T-cell (primary cell): Measurements from ENCODE around the gene TNRC6B. TPM values are rescaled to one million over a fixed set of nuclear protein-coding genes. Genes with fewer than 3 reads are reported as not detected.
"Not testable (repeated sequence)": the region's sequence is repeated elsewhere in the genome, so short reads cannot be mapped to it uniquely, and the experiment has no call there.

Experiments used
- ATAC-seq, 4 experiments: fragments of 200-7000 bp in 3 of 4; fragments of 150-1000 bp in 1 of 4; cut with Tn5 transposase; replicated peaks in 1 of 4; 1 replicate in 3 of 4; 2 replicates in 1 of 4; pipeline ENCODE4 v1.10.0; 2021; ENCODE audit warnings: moderate library complexity in 3 of 4, mild to moderate bottlenecking in 2 of 4, moderate number of reproducible peaks in 1 of 4
- CTCF ChIA-PET, 2 donors: fragments of 300-600 bp; sonication (Branson Sonifier 250); formaldehyde crosslinking; loops; one replicate each; lab custom pipeline; 2022; ENCODE audit warnings: antibody characterized with exemption in 2 of 2; lab: Charles Lee
- POLR2A ChIA-PET, 2 donors: fragments of 300-600 bp; sonication (Branson Sonifier 250); formaldehyde crosslinking; loops; one replicate each; lab custom pipeline; 2022; ENCODE audit warnings: antibody characterized with exemption in 2 of 2; lab: Charles Lee
- DNase-seq, 35 experiments: peaks; one replicate each; pipeline versions ENCODE4 v3.0.0 to v3.0.0-alpha.2; 2013 to 2023
- H3K27ac ChIP-seq: one replicate; pipeline ENCODE4 v1.5.1; 2013; ENCODE audit warnings: low read length
- H3K27me3 ChIP-seq, 2 experiments: replicated peaks in 1 of 2; 1 replicate in 1 of 2; 2 replicates in 1 of 2; pipeline versions ENCODE4 v1.6.1 to v1.7.0; 2013; ENCODE audit warnings: low read length in 1 of 2, mixed read lengths in 1 of 2; ENCODE audit not compliant: control insufficient read depth in 2 of 2, insufficient read depth in 2 of 2; ENCODE audit errors: extremely low read depth in 1 of 2
- H3K36me3 ChIP-seq, 2 donors: 1 replicate in 1 of 2; 2 replicates in 1 of 2; pipeline versions ENCODE4 v1.6.1 to v1.7.0; 2013; ENCODE audit warnings: low read length in 1 of 2; ENCODE audit not compliant: control insufficient read depth in 2 of 2, insufficient read depth in 1 of 2; ENCODE audit errors: extremely low read depth in 1 of 2
- H3K4me1 ChIP-seq, 2 experiments: 1 replicate in 1 of 2; 2 replicates in 1 of 2; pipeline versions ENCODE4 v1.6.1 to v1.7.0; 2013; ENCODE audit warnings: low read length in 2 of 2, mixed read lengths in 1 of 2; ENCODE audit not compliant: insufficient read depth in 2 of 2, control insufficient read depth in 1 of 2; ENCODE audit errors: extremely low read depth in 1 of 2
- H3K4me3 ChIP-seq, 2 donors: 1 replicate in 1 of 2; 2 replicates in 1 of 2; pipeline versions ENCODE4 v1.5.1 to v1.7.0; 2013; ENCODE audit warnings: mild to moderate bottlenecking in 2 of 2, low read length in 1 of 2, moderate library complexity in 1 of 2; ENCODE audit not compliant: control insufficient read depth in 1 of 2; ENCODE audit errors: extremely low read depth in 1 of 2
- H3K9me3 ChIP-seq: 2 replicates; pipeline ENCODE4 v1.7.0; 2013
- H3K27ac Mint-ChIP-seq, 2 donors: one replicate each; pipeline ENCODE4 v1.8.0; 2020 to 2021; ENCODE audit warnings: mild to moderate bottlenecking in 2 of 2, mixed read lengths in 2 of 2
- H3K27me3 Mint-ChIP-seq, 2 donors: one replicate each; pipeline ENCODE4 v1.8.0; 2021 to 2022; ENCODE audit warnings: mixed read lengths in 2 of 2
- H3K36me3 Mint-ChIP-seq: one replicate; pipeline ENCODE4 v1.8.0; 2021; ENCODE audit warnings: mixed read lengths
- H3K4me1 Mint-ChIP-seq, 3 donors: one replicate each; pipeline ENCODE4 v1.8.0; 2020 to 2022; ENCODE audit warnings: mixed read lengths in 3 of 3, mild to moderate bottlenecking in 1 of 3
- H3K4me3 Mint-ChIP-seq, 3 donors: one replicate each; pipeline ENCODE4 v1.8.0; 2020 to 2022; ENCODE audit warnings: mild to moderate bottlenecking in 3 of 3, mixed read lengths in 3 of 3, moderate library complexity in 3 of 3
- H3K9me3 Mint-ChIP-seq, 3 donors: one replicate each; pipeline ENCODE4 v1.8.0; 2020 to 2022; ENCODE audit warnings: mixed read lengths in 3 of 3
- WGBS: methylation state at CpG from one replicate; pipeline ENCODE4 v1.1.5; 2013; ENCODE audit warnings: missing lambda C conversion rate; ENCODE audit not compliant: insufficient coverage; 5-methylcytosine and 5-hydroxymethylcytosine counted together
- total RNA-seq, 35 experiments: library from RNA in 6 of 35; stranded (reverse) in 6 of 35; fragments of 120-200 nt in 1 of 35; gene quantifications; one replicate each; pipeline versions ENCODE4 v1.2.1 to v1.2.4 and lab custom pipeline; 2013 to 2026

Gene TNRC6B
- total RNA-seq, 5 donors from 2014 or later (not counting 1 experiment from before 2014, with no cell fraction given), result 122 to 173 (median 143) TPM

DNA sequence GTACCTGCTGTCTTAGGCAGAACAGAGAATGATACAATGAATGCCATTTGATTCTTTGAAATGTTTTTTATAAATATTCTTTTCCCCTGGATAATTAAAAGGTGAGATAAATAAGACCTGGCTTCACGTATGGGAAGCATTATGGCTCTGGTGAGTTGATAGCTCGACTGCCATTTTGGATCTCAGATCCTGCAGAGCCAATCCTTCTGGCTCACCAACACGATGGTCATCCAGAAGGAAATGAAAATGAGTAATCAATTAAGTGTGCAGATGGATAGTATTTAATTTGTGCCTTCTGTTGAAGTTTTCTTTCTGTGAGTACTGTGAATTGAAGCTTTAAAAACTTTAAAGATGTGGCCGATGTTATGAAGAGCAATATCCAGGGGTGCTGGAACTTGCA, 2.7 kb downstream of the TNRC6B start:
- H3K4me3 Mint-ChIP-seq, result peak overlapping the region; percentile 62 to 86 (median 76)
- Histone ChIP-seq H3K4me1 (peaks cover 54 to 58% of the 10 kb centered on the region in 2 experiments), H3K4me3 (no peak overlapping the region), H3K27me3 (no peaks in the 10 kb centered on the region), H3K27ac (peak overlapping the region; percentile 32), H3K9me3 (no peaks in the 10 kb centered on the region), H3K36me3 (no peaks in the 10 kb centered on the region)
- ChIA-PET CTCF (interaction anchor here in 1 of 2 donors (0.8 to 1.7 kb wide), 3 partner anchors 11 to 136 kb away, joined by 3 to 5 read pairs (median 4); no protein-coding TSS in a partner anchor), POLR2A (interaction anchor here (0.5 to 0.6 kb wide), 2 partner anchors 35 to 639 kb away, joined by 3 read pairs; partner anchors contain the start of gene SLC25A17 (in 1 of the 2))
- ATAC-seq (no peak), DNase-seq (no peak)
- H3K4me1 Mint-ChIP-seq, result peaks cover 80 to 86% (median 84%) of the 10 kb centered on the region in 3 donors
- peak overlapping the region; percentile 66 to 70 for H3K27ac Mint-ChIP-seq
- peaks cover 9% of the 10 kb centered on the region for H3K36me3 Mint-ChIP-seq
- H3K27me3 Mint-ChIP-seq, result no peaks in the 10 kb centered on the region
- H3K9me3 Mint-ChIP-seq, result no peaks in the 10 kb centered on the region
- 80% methylated on average over 1 of the region's 4 CpGs for WGBS

DNA sequence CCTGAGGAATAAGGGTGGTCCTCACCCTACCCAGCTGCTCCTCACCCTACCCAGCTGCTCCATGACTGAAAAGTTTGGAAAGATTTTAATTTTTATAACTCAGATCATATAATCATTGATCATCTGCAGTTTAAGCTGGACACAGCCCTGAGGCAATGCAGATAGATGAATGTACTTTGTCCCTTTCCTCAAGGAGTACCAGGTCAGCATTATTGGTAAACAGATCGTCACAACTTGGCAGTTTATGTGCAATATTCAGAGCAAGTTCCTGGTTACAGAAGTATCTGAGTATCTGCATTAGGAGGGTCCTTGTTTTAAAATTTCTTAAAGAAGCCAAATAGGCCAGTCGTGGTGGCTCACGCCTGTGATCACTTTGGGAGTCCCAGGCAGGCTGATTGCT, 3.6 kb downstream of the TNRC6B start:
- Histone ChIP-seq H3K4me3 (no peak overlapping the region), H3K27me3 (no peaks in the 10 kb centered on the region), H3K27ac (no peak overlapping the region), H3K4me1 (peaks cover 52 to 59% of the 10 kb centered on the region in 2 experiments), H3K9me3 (no peaks in the 10 kb centered on the region), H3K36me3 (no peaks in the 10 kb centered on the region)
- Mint-ChIP-seq H3K27me3 (no peaks in the 10 kb centered on the region), H3K27ac (no peak overlapping the region), H3K4me3 (peak overlapping the region in 1 of 3 donors; percentile 6), H3K4me1 (peaks cover 81 to 86% (median 85%) of the 10 kb centered on the region in 3 donors), H3K36me3 (peaks cover 18% of the 10 kb centered on the region), H3K9me3 (no peaks in the 10 kb centered on the region)
- CTCF ChIA-PET, result interaction anchor here in 1 of 2 donors (1.6 kb wide), 1 partner anchor 10 kb away, joined by 4 read pairs; no protein-coding TSS in a partner anchor
- ATAC-seq (no peak), DNase-seq (no peak)
- WGBS, result no CpG with 5 or more reads among the region's 3 CpGs
- POLR2A ChIA-PET, result interaction anchor here (0.6 kb wide), 3 partner anchors 40 to 95 kb away, joined by 4 read pairs; no protein-coding TSS in a partner anchor

DNA sequence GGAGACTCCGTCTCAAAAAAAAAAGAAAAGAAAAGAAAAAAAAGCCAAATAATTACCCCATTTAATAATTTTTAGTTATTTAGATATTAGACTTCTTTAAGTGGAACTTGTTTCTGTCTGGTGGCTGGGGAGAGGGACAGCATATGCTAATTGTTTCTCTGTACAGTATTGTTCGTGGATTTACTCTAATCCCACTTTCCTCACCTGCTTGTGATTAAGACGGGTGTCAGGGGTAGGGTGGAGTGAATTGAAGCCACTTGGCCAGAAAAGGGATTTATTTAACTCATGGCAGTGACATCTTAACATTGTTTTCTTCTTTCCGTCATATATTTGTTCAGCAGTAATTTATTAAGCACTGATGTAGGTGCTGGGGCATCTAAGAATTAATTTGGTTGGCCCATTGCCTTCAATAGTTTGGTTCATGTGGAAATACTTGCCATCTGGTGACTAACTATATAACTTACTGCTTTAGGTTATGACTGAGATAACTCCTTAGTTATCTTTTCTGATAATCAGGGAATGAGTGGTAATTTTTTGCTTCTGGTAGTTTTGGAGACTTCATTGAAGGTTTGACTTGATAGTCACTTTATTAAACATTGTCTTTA, 4.6 kb downstream of the TNRC6B start:
- CTCF ChIA-PET, result no interaction called here
- peaks cover 74 to 79% (median 76%) of the 10 kb centered on the region in 3 donors for H3K4me1 Mint-ChIP-seq
- H3K4me3 Mint-ChIP-seq, result peak overlapping the region; percentile 52 to 65 (median 63)
- no peaks in the 10 kb centered on the region for H3K27me3 Mint-ChIP-seq
- WGBS, result no CpG with 5 or more reads among the region's 4 CpGs
- POLR2A ChIA-PET, result no interaction called here
- Histone ChIP-seq H3K4me3 (no peak overlapping the region), H3K9me3 (no peaks in the 10 kb centered on the region), H3K36me3 (no peaks in the 10 kb centered on the region), H3K27ac (peak overlapping the region; percentile 19), H3K4me1 (peaks cover 43 to 49% of the 10 kb centered on the region in 2 experiments), H3K27me3 (no peaks in the 10 kb centered on the region)
- H3K36me3 Mint-ChIP-seq, result peaks cover 18% of the 10 kb centered on the region
- ATAC-seq (no peak), DNase-seq (no peak)
- no peaks in the 10 kb centered on the region for H3K9me3 Mint-ChIP-seq
- H3K27ac Mint-ChIP-seq, result peak overlapping the region; percentile 81 to 88

GRCh38 chr22:40183029-40183581, 5.4 kb downstream of the TNRC6B start:
- DNase-seq, result peak in 9 of 35 experiments; percentile 1 to 38 (median 14)
- H3K36me3 Mint-ChIP-seq, result peaks cover 18% of the 10 kb centered on the region
- WGBS, result 34% methylated on average over 3 of the region's 9 CpGs
- Histone ChIP-seq H3K27me3 (no peaks in the 10 kb centered on the region), H3K4me3 (no peak overlapping the region), H3K27ac (peak overlapping the region; percentile 19), H3K9me3 (no peaks in the 10 kb centered on the region), H3K36me3 (no peaks in the 10 kb centered on the region), H3K4me1 (peaks cover 40 to 47% of the 10 kb centered on the region in 2 experiments)
- H3K4me3 Mint-ChIP-seq, result peak overlapping the region; percentile 52 to 65 (median 63)
- peaks cover 79 to 82% (median 82%) of the 10 kb centered on the region in 3 donors for H3K4me1 Mint-ChIP-seq
- POLR2A ChIA-PET, result interaction anchor here in 1 of 2 donors (0.6 kb wide), 1 partner anchor 110 kb away, joined by 5 read pairs; no protein-coding TSS in a partner anchor
- H3K27ac Mint-ChIP-seq, result peak overlapping the region; percentile 81 to 88
- H3K27me3 Mint-ChIP-seq, result no peaks in the 10 kb centered on the region
- CTCF ChIA-PET, result no interaction called here
- peak; percentile 47 to 75 (median 63) for ATAC-seq
- no peaks in the 10 kb centered on the region for H3K9me3 Mint-ChIP-seq

- H3K4me1 Mint-ChIP-seq, result peaks cover 83 to 87% (median 86%) of the 10 kb centered on the region in 3 donors
- H3K27me3 ChIP-seq, H3K9me3 ChIP-seq, CTCF ChIA-PET, H3K27me3 Mint-ChIP-seq, H3K27ac ChIP-seq, H3K9me3 Mint-ChIP-seq, H3K4me3 ChIP-seq, ATAC-seq, POLR2A ChIA-PET, DNase-seq, H3K36me3 ChIP-seq: not testable (repeated sequence)
- peak overlapping the region in 2 of 3 donors; percentile 63 to 65 for H3K4me3 Mint-ChIP-seq
- WGBS, result no CpG with 5 or more reads among the region's 13 CpGs
- peaks cover 18% of the 10 kb centered on the region for H3K36me3 Mint-ChIP-seq
- peak overlapping the region; percentile 81 to 88 for H3K27ac Mint-ChIP-seq
- H3K4me1 ChIP-seq, result peaks cover 40 to 47% of the 10 kb centered on the region in 2 experiments
These were observed 5.9 kb downstream of the TNRC6B start for GRCh38 chr22:40183603-40184002.

- no peak overlapping the region for H3K4me3 Mint-ChIP-seq
- Histone ChIP-seq H3K4me1 (peaks cover 16 to 34% of the 10 kb centered on the region in 2 experiments), H3K27ac (no peak overlapping the region), H3K9me3 (no peaks in the 10 kb centered on the region), H3K4me3 (no peak overlapping the region), H3K36me3 (peaks cover 0 to 8% of the 10 kb centered on the region in 2 donors), H3K27me3 (no peaks in the 10 kb centered on the region)
- WGBS, result 100% methylated on average over 1 of the region's 7 CpGs
- no peak for ATAC-seq
- no peak overlapping the region for H3K27ac Mint-ChIP-seq
- no peaks in the 10 kb centered on the region for H3K27me3 Mint-ChIP-seq
- ChIA-PET CTCF (no interaction called here), POLR2A (no interaction called here)
- H3K9me3 Mint-ChIP-seq, result no peaks in the 10 kb centered on the region
- peaks cover 84 to 87% (median 85%) of the 10 kb centered on the region in 3 donors for H3K4me1 Mint-ChIP-seq
- no peak for DNase-seq
- H3K36me3 Mint-ChIP-seq, result peaks cover 25% of the 10 kb centered on the region
These were observed 9.7 kb downstream of the TNRC6B start for GRCh38 chr22:40187389-40187788.
